H1 (cell line): ENCODE measurements around the gene SNX32. TPM values are rescaled to one million over a fixed set of nuclear protein-coding genes. Genes with fewer than 3 reads are reported as not detected.
A peak's percentile ranks its signal among the peaks of the same experiment; 100 is the strongest.

Source experiments
- CTCF ChIA-PET: fragments of 300-600 bp; sonication (Branson Sonifier 250); formaldehyde crosslinking; loops from one replicate; lab custom pipeline; 2021; ENCODE audit not compliant: partially characterized antibody; lab: Charles Lee
- POLR2A ChIA-PET: fragments of 300-600 bp; sonication (Branson Sonifier 250); formaldehyde crosslinking; loops from one replicate; lab custom pipeline; 2021; ENCODE audit warnings: inconsistent platforms; ENCODE audit not compliant: partially characterized antibody; lab: Charles Lee
- DNase-seq, 2 experiments: peaks; one replicate each; pipeline versions ENCODE4 v3.0.0 to v3.0.0-alpha.2; 2010 to 2022; ENCODE audit warnings: low spot score in 2 of 2, low read depth in 1 of 2, mixed read lengths in 1 of 2
- FAIRE-seq: peaks from 2 replicates; lab custom pipeline; 2011; peaks lifted over from hg19 to GRCh38; lab: Jason Lieb, UNC
- H2AFZ ChIP-seq: 2 replicates; pipeline ENCODE4 v1.8.1; 2012; ENCODE audit warnings: low read length, inconsistent platforms
- H2AK5ac ChIP-seq: 2 replicates; pipeline ENCODE4 v1.6.1; 2013; ENCODE audit warnings: low read depth, low read length
- H2BK120ac ChIP-seq: replicated peaks from 2 replicates; pipeline ENCODE3; 2013; ENCODE audit warnings: low read depth, low read length, inconsistent platforms
- H2BK12ac ChIP-seq: 2 replicates; pipeline ENCODE4 v1.6.1; 2013; ENCODE audit warnings: low read depth, low read length
- H2BK15ac ChIP-seq: 2 replicates; pipeline ENCODE4 v1.6.1; 2013; ENCODE audit warnings: low read length
- H2BK20ac ChIP-seq: 2 replicates; pipeline ENCODE4 v1.6.1; 2013; ENCODE audit warnings: low read length
- H2BK5ac ChIP-seq: 2 replicates; pipeline ENCODE4 v1.6.1; 2013; ENCODE audit warnings: low read depth, low read length
- H3K14ac ChIP-seq: 2 replicates; pipeline ENCODE4 v1.6.1; 2013; ENCODE audit warnings: inconsistent platforms; ENCODE audit not compliant: insufficient read length
- H3K18ac ChIP-seq: 2 replicates; pipeline ENCODE4 v1.6.1; 2013; ENCODE audit warnings: low read length; ENCODE audit errors: extremely low read depth
- H3K23ac ChIP-seq: 2 replicates; pipeline ENCODE4 v1.6.1; 2013; ENCODE audit warnings: inconsistent platforms; ENCODE audit not compliant: insufficient read length
- H3K23me2 ChIP-seq: 2 replicates; pipeline ENCODE4 v1.6.1; 2013; ENCODE audit warnings: low read depth, low read length
- H3K27ac ChIP-seq: 2 replicates; pipeline ENCODE4 v1.6.1; 2011; ENCODE audit warnings: low read depth, low read length, inconsistent platforms
- H3K27me3 ChIP-seq, 4 experiments: replicated peaks in 1 of 4; 1 replicate in 1 of 4; 2 replicates in 3 of 4; pipeline versions ENCODE4 v1.6.1 to v1.8.1; 2011 to 2013; ENCODE audit warnings: low read length in 3 of 4, mild to moderate bottlenecking in 3 of 4, inconsistent platforms in 2 of 4, mixed read lengths in 2 of 4, moderate library complexity in 1 of 4; ENCODE audit not compliant: control insufficient read depth in 3 of 4, insufficient read depth in 3 of 4; ENCODE audit errors: extremely low read depth in 1 of 4
- H3K36me3 ChIP-seq, 4 experiments: 2 replicates each; pipeline versions ENCODE4 v1.6.1 to v1.8.1; 2011 to 2013; ENCODE audit warnings: mild to moderate bottlenecking in 4 of 4, low read length in 3 of 4, moderate library complexity in 2 of 4, control low read depth in 1 of 4, inconsistent platforms in 1 of 4; ENCODE audit not compliant: insufficient read depth in 4 of 4, control insufficient read depth in 2 of 4
- H3K4ac ChIP-seq: replicated peaks from 2 replicates; pipeline ENCODE3; 2013; ENCODE audit warnings: low read length, low read depth, mixed read lengths, inconsistent platforms; ENCODE audit not compliant: insufficient read length
- H3K4me1 ChIP-seq, 4 experiments: replicated peaks in 1 of 4; 1 replicate in 1 of 4; 2 replicates in 3 of 4; pipeline versions ENCODE4 v1.6.1 to v1.8.1; 2011 to 2013; ENCODE audit warnings: low read length in 3 of 4, inconsistent platforms in 2 of 4, mixed read lengths in 1 of 4; ENCODE audit not compliant: insufficient read depth in 4 of 4, control insufficient read depth in 3 of 4
- H3K4me2 ChIP-seq, 2 experiments: 2 replicates each; pipeline versions ENCODE4 v1.6.1 to v1.8.1; 2011 to 2013; ENCODE audit warnings: low read depth in 2 of 2, low read length in 2 of 2, control low read depth in 1 of 2, inconsistent platforms in 1 of 2, mild to moderate bottlenecking in 1 of 2; ENCODE audit not compliant: insufficient read depth in 1 of 2
- H3K4me3 ChIP-seq, 4 experiments: fragments of 200-600, 300-600 bp in 1 of 4; sonication (generic), shearing (Covaris generic), sonication (Bioruptor Twin) in 1 of 4; 2 replicates each; pipeline versions ENCODE4 v1.5.1 to v1.8.1; 2011 to 2016; ENCODE audit warnings: low read length in 4 of 4, low read depth in 3 of 4, control low read depth in 2 of 4, inconsistent platforms in 2 of 4, mild to moderate bottlenecking in 2 of 4, mixed read lengths in 1 of 4, moderate library complexity in 1 of 4; ENCODE audit not compliant: insufficient read depth in 2 of 4; ENCODE audit errors: extremely low read depth in 1 of 4
- H3K56ac ChIP-seq: replicated peaks from 2 replicates; pipeline ENCODE3; 2013; ENCODE audit warnings: low read depth, mild to moderate bottlenecking, mixed read lengths, low read length, inconsistent platforms; ENCODE audit not compliant: insufficient read length
- H3K79me1 ChIP-seq: 2 replicates; pipeline ENCODE4 v1.6.1; 2013; ENCODE audit warnings: low read depth, low read length, control low read depth
- H3K79me2 ChIP-seq, 2 experiments: 2 replicates each; pipeline versions ENCODE4 v1.6.1 to v1.8.1; 2012 to 2013; ENCODE audit warnings: low read length in 2 of 2, mild to moderate bottlenecking in 2 of 2, inconsistent platforms in 1 of 2; ENCODE audit not compliant: insufficient read depth in 2 of 2, control insufficient read depth in 1 of 2
- H3K9ac ChIP-seq, 4 experiments: replicated peaks in 1 of 4; 1 replicate in 1 of 4; 2 replicates in 3 of 4; pipeline versions ENCODE4 v1.6.1 to v1.8.1; 2011 to 2013; ENCODE audit warnings: low read depth in 3 of 4, low read length in 3 of 4, control low read depth in 2 of 4, mild to moderate bottlenecking in 2 of 4, moderate library complexity in 2 of 4, inconsistent platforms in 1 of 4; ENCODE audit errors: extremely low read depth in 1 of 4
- H3K9me3 ChIP-seq, 2 experiments: 2 replicates each; pipeline versions ENCODE4 v1.6.1 to v1.8.1; 2012 to 2013; ENCODE audit warnings: mild to moderate bottlenecking in 2 of 2, moderate library complexity in 2 of 2, control low read depth in 1 of 2, inconsistent platforms in 1 of 2, low read depth in 1 of 2, low read length in 1 of 2, mixed read lengths in 1 of 2; ENCODE audit not compliant: insufficient read depth in 2 of 2
- H4K20me1 ChIP-seq, 2 experiments: replicated peaks in 1 of 2; 2 replicates each; pipeline versions ENCODE3 to v1.8.1; 2011 to 2013; ENCODE audit warnings: inconsistent platforms in 2 of 2, low read length in 2 of 2, mild to moderate bottlenecking in 1 of 2; ENCODE audit not compliant: insufficient read depth in 2 of 2, control insufficient read depth in 1 of 2
- H4K5ac ChIP-seq: 2 replicates; pipeline ENCODE4 v1.6.1; 2013; ENCODE audit warnings: low read length, low read depth, mixed read lengths, inconsistent platforms; ENCODE audit not compliant: insufficient read length
- H4K8ac ChIP-seq: 2 replicates; pipeline ENCODE4 v1.8.0; 2013; ENCODE audit warnings: mild to moderate bottlenecking, moderate library complexity, low read length, inconsistent platforms; ENCODE audit not compliant: insufficient read depth; ENCODE audit errors: extremely low read depth
- H4K91ac ChIP-seq: replicated peaks from 2 replicates; pipeline ENCODE3; 2013; ENCODE audit warnings: low read length, mixed read lengths, inconsistent platforms; ENCODE audit not compliant: insufficient read length
- CTBP2 ChIP-seq: IDR thresholded peaks from 2 replicates; pipeline ENCODE4 v1.7.0; 2011; ENCODE audit warnings: borderline replicate concordance, mild to moderate bottlenecking, moderate library complexity, mixed read lengths, low read length; ENCODE audit not compliant: insufficient read depth, insufficient read length
- EZH2 ChIP-seq: fragments of 200-600 bp; sonication (generic); IDR thresholded peaks from 2 replicates; pipeline ENCODE4 v1.7.1; 2012; ENCODE audit warnings: low read depth, mild to moderate bottlenecking, moderate library complexity, low read length, inconsistent platforms; ENCODE audit not compliant: severe bottlenecking
- NANOG ChIP-seq: IDR thresholded peaks from 2 replicates; pipeline ENCODE4 v1.6.1; 2011; ENCODE audit warnings: low read length, low read depth, mild to moderate bottlenecking, inconsistent platforms; ENCODE audit not compliant: insufficient read depth, poor library complexity, severe bottlenecking
- PHF8 ChIP-seq: fragments of 200-600 bp; sonication (generic); conservative IDR thresholded peaks from 2 replicates; pipeline ENCODE4 v1.7.1; 2012; ENCODE audit warnings: low read depth, mild to moderate bottlenecking, inconsistent platforms, low read length, moderate library complexity
- SIX5 ChIP-seq: IDR thresholded peaks from 2 replicates; pipeline ENCODE4 v1.6.1; 2011; ENCODE audit warnings: mild to moderate bottlenecking, low read depth, low read length
- SP1 ChIP-seq: IDR thresholded peaks from 2 replicates; pipeline ENCODE4 v1.6.1; 2011; ENCODE audit warnings: low read depth, low read length
- WGBS, 2 experiments: shearing (Covaris generic) in 1 of 2; methylation state at CpG; one replicate each; pipeline versions ENCODE4 v1.1.6 to v1.1.7; 2013 to 2015; ENCODE audit warnings: low lambda C conversion rate in 2 of 2, mixed read lengths in 2 of 2, inconsistent platforms in 1 of 2, low coverage in 1 of 2, missing lambda C conversion rate in 1 of 2; ENCODE audit not compliant: insufficient replicate concordance in 2 of 2, insufficient coverage in 1 of 2, insufficient read length in 1 of 2; ENCODE audit errors: extremely low coverage in 1 of 2, missing lambda C conversion rate in 1 of 2; 5-methylcytosine and 5-hydroxymethylcytosine counted together
- polyA plus RNA-seq, 7 experiments: library from polyadenylated mRNA; depleted of rRNA in 3 of 7; stranded (reverse) in 5 of 7; unstranded in 2 of 7; fragments of >200 nt in 5 of 7; fragments of 200-250 nt in 2 of 7; gene quantifications; 1 replicate in 5 of 7; 2 replicates in 1 of 7; 4 replicates in 1 of 7; pipeline versions ENCODE4 v1.2.1 to v1.2.3, GENCODE V29; 2011 to 2013; ENCODE audit warnings: missing spikeins in 2 of 7, mixed read lengths in 2 of 7
- total RNA-seq: library from RNA; stranded (reverse); fragmentation: NEBNext Ultra II Directional; extraction: Animal tissue kit (Norgen Biotek cat#: 25700); gene quantifications from 2 replicates; pipeline ENCODE4 v1.2.1, GENCODE V29; 2021
- TF ChIP-seq, protein P1 (sequence below): IDR thresholded peaks from 2 replicates; pipeline ENCODE4 v1.6.1; 2011; ENCODE audit warnings: low read length, improper control_type of control experiment

The SNX32 gene
- total and polyA plus RNA-seq, 2 of the 8 experiments (the other 6 are each of a cell fraction or from before 2014, with no cell fraction given) = 0.76 to 2.2 TPM

DNA sequence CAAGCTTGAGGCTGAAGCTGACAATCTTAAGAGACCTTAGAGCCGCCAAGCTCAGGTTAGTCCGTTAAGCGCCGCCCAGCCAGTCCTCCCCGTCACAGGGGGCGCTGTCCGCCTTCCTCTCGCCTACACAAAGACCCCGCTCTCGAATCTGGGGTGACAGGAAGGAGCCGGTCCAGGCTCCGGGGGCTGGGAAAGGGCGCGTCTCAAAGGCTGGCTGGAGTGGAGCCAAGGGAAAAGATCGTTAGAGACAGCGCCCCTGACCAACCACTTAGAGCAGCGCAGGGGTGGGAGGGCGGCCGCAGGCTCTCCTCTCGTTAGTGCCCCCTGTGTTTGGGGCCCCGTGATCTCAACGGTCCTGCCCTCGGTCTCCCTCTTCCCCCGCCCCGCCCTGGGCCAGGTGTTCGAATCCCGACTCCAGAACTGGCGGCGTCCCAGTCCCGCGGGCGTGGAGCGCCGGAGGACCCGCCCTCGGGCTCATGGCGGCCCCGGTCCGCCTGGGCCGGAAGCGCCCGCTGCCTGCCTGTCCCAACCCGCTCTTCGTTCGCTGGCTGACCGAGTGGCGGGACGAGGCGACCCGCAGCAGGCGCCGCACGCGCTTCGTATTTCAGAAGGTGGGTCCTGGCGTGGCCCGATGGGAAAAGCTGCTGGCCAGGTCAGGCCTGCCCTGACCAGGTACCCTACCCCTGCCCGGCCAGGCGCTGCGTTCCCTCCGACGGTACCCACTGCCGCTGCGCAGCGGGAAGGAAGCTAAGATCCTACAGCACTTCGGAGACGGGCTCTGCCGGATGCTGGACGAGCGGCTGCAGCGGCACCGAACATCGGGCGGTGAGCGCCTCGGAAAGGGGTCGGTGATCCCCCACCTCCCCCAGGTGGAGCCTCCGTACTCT lies 26.8 kb downstream of the SNX32 start, which contains the start of gene MUS81:
Gene MUS81 (plus strand): TSS at position 156 of the 887 bp plus-strand sequence. CDS start 321 bp downstream, at position 477.
- H2BK15ac ChIP-seq = peak within 1 kb of the TSS; percentile 98; the same call in 1 of the 2 replicates
- H2BK12ac ChIP-seq = peak within 1 kb of the TSS; percentile 99
- peak within 1 kb of the TSS; percentile 98 for H2BK5ac ChIP-seq
- POLR2A ChIA-PET = interaction anchor here (0.5 to 39.7 kb wide), 42 partner anchors 5 to 314 kb away, joined by 3 to 1071 read pairs (median 4); partner anchors contain the start of genes AP5B1, BANF1, C11orf68 and CCDC85B
- peak within 1 kb of the TSS; percentile 91 for H3K4ac ChIP-seq
- peak within 1 kb of the TSS; percentile 65 for H2BK120ac ChIP-seq
- H3K4me3 ChIP-seq = peak within 1 kb of the TSS; percentile 75 to 95 (median 86)
- H4K20me1 ChIP-seq = peaks cover 13 to 15% of the 10 kb centered on the region in 2 experiments
- H3K9me3 ChIP-seq = no peaks in the 10 kb centered on the region
- peaks cover 0 to 15% (median 6%) of the 10 kb centered on the region in 4 experiments; a peak in 5 of 7 replicates for H3K4me1 ChIP-seq
- H3K9ac ChIP-seq = peak within 1 kb of the TSS; percentile 78 to 97 (median 94)
- H3K56ac ChIP-seq = peak within 1 kb of the TSS; percentile 62
- peak within 1 kb of the TSS; percentile 84 for H2AK5ac ChIP-seq
- CTCF ChIA-PET = interaction anchor here (0.6 to 9.9 kb wide), 39 partner anchors 9 to 245 kb away, joined by 3 to 191 read pairs (median 4); partner anchors contain the start of genes BANF1, CCDC85B, CTSW and FIBP
- FAIRE-seq = no peak
- no peak within 1 kb of the TSS for H3K23ac ChIP-seq
- H3K14ac ChIP-seq = peak within 1 kb of the TSS; percentile 51
- H4K91ac ChIP-seq = peak within 1 kb of the TSS; percentile 96
- WGBS, 2 experiments = 2% methylated on average over 64 of the region's 78 CpGs; no CpG with 5 or more reads in 1 of the 2 experiments
- peak; percentile 91 to 99 for DNase-seq
- H3K27me3 ChIP-seq = no peaks in the 10 kb centered on the region
- peak within 1 kb of the TSS; percentile 99 for H3K18ac ChIP-seq
- peak within 1 kb of the TSS; percentile 97 for H4K8ac ChIP-seq
- H3K4me2 ChIP-seq = peak within 1 kb of the TSS; percentile 95 to 97
- peak within 1 kb of the TSS; percentile 83; the same call in 1 of the 2 replicates for H2BK20ac ChIP-seq
- H3K79me1 ChIP-seq = peaks cover 11% of the 10 kb centered on the region
- H4K5ac ChIP-seq = peak within 1 kb of the TSS; percentile 64
- H3K36me3 ChIP-seq = peaks cover 9 to 23% (median 22%) of the 10 kb centered on the region in 4 experiments
- H3K79me2 ChIP-seq = peaks cover 12 to 26% of the 10 kb centered on the region in 2 experiments
- H2AFZ ChIP-seq = 0 out of 2 replicates have a peak within 1 kb of the TSS, but pooled peaks have one; percentile 3
- H3K23me2 ChIP-seq = peaks cover 19% of the 10 kb centered on the region
- peak within 1 kb of the TSS; percentile 96 for H3K27ac ChIP-seq
- TF ChIP-seq, protein P1, sequence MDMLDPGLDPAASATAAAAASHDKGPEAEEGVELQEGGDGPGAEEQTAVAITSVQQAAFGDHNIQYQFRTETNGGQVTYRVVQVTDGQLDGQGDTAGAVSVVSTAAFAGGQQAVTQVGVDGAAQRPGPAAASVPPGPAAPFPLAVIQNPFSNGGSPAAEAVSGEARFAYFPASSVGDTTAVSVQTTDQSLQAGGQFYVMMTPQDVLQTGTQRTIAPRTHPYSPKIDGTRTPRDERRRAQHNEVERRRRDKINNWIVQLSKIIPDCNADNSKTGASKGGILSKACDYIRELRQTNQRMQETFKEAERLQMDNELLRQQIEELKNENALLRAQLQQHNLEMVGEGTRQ = 0 out of 2 replicates have a peak, but pooled peaks have one; percentile 28
- peak; percentile 35 for TF ChIP-seq NANOG
- TF ChIP-seq SIX5 = no peak
- TF ChIP-seq CTBP2 = no peak
- peak; percentile 70 for TF ChIP-seq PHF8
- TF ChIP-seq EZH2 = no peak
- peak; percentile 83; the same call in 1 of the 2 replicates for TF ChIP-seq SP1
